Pancreas (tissue), 10 donors: ENCODE measurements around the gene TRAF3. TPM values are rescaled to one million over a fixed set of nuclear protein-coding genes. Genes with fewer than 3 reads are reported as not detected.

ENCODE experiments used
- ATAC-seq, 4 donors: fragments of 200-7000 bp; cut with Tn5 transposase; one replicate each; pipeline versions ENCODE4 v1.8.0 to v1.9.1; 2020; ENCODE audit warnings: mild to moderate bottlenecking in 4 of 4, moderate library complexity in 4 of 4
- DNase-seq, 6 donors: peaks; one replicate each; pipeline ENCODE4 v3.0.0-alpha.2; 2020
- FAIRE-seq: peaks from 2 replicates; lab custom pipeline; 2012; peaks lifted over from hg19 to GRCh38; lab: Jason Lieb, UNC
- H3K27ac ChIP-seq, 4 donors: fragments of 200-600 bp; sonication (generic); 1 replicate in 3 of 4; 2 replicates in 1 of 4; pipeline versions ENCODE4 v1.5.0 to v1.8.0; 2020
- H3K27me3 ChIP-seq, 4 donors: fragments of 200-600 bp; one replicate each; pipeline ENCODE4 v1.8.0; 2021
- H3K36me3 ChIP-seq, 3 donors: fragments of 200-600 bp; sonication (generic) in 1 of 3; one replicate each; pipeline versions ENCODE4 v1.5.0 to v1.8.0; 2020 to 2021
- H3K4me1 ChIP-seq, 3 donors: fragments of 200-600 bp; one replicate each; pipeline ENCODE4 v1.8.0; 2021
- H3K4me3 ChIP-seq, 4 donors: fragments of 200-600 bp; sonication (generic) in 2 of 4; one replicate each; pipeline versions ENCODE4 v1.5.0 to v1.8.0; 2020 to 2021
- H3K9me3 ChIP-seq, 4 donors: fragments of 200-600 bp; one replicate each; pipeline ENCODE4 v1.8.0; 2021
- WGBS, 2 donors: extraction: QIAGEN DNeasy Blood & Tissue Kit; methylation state at CpG; one replicate each; pipeline ENCODE4 v1.1.7; 2013; 5-methylcytosine and 5-hydroxymethylcytosine counted together
- intact Hi-C, 3 donors: fragments of 100-400 bp; cut with DNase I; formaldehyde crosslinking; loops; one replicate each; pipeline versions ENCODE4 v1.11.1 to v1.14.2; 2022
- polyA plus RNA-seq, 2 donors: library from polyadenylated mRNA; stranded (reverse); fragments of 200-250 nt; gene quantifications; one replicate each; pipeline ENCODE4 v1.2.3, GENCODE V29; 2013
- total RNA-seq, 6 donors: library from RNA; stranded (reverse); fragmentation: NEBNext Ultra II Directional in 4 of 6; extraction: Animal tissue kit (Norgen Biotek cat#: 25700) in 4 of 6; gene quantifications; one replicate each; pipeline versions ENCODE4 v1.2.1 to v1.2.4, GENCODE V29; 2021 to 2023
- TF ChIP-seq, protein P1 (sequence below), 4 donors: fragments of 200-600 bp; sonication (generic) in 3 of 4; IDR thresholded peaks; one replicate each; pipeline versions ENCODE4 v1.5.0 to v1.8.0; 2021; ENCODE audit warnings: antibody characterized with exemption in 4 of 4
- donor health status: healthy with polysubstance abuse.
- donor health status: DM: no; HTN: no; CAD: no; lungs with moderate emphysema.
- donor health status: DM: no; HTN: no; CAD: no.
- donor health status: control.
- donor health status: control.
- donor health status: Bipolar disorder and iron deficiency.
- donor health status: DM: yes; HTN: yes; CAD: no.
- donor health status: DM: no; HTN: no; CAD: no.
- donor health status: DM: no; HTN: no; CAD: no.
- donor health status: DM: yes; HTN: yes; CAD: no.

The TRAF3 gene
- total and polyA plus RNA-seq, 8 donors, result 3.6 to 14.7 (median 6.1) TPM

DNA sequence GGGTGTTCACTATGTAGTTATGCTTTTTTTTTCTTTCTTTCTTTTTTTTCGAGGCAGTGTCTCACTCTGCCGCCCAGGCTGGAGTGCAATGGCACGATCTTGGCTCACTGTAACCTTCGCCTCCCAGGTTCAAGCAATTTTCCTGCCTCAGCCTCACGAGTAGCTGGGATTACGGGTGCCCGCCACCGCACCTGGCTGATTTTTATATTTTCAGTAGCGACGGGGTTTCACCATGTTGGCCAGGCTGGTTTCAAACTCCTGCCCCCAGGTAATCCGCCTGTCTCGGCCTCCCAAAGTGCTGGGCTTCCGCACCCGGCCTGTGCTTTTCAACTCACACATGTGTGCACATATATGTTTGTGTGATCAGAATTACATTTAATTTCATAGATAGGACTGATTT lies 106.3 kb downstream of the TRAF3 start:
- Histone ChIP-seq H3K4me1 (no peaks in the 10 kb centered on the region), H3K36me3 (no peaks in the 10 kb centered on the region), H3K4me3 (no peak overlapping the region), H3K27me3 (no peaks in the 10 kb centered on the region), H3K9me3 (no peaks in the 10 kb centered on the region), H3K27ac (no peak overlapping the region)
- DNase-seq (no peak), ATAC-seq (no peak), FAIRE-seq (no peak)
- TF ChIP-seq, protein P1, sequence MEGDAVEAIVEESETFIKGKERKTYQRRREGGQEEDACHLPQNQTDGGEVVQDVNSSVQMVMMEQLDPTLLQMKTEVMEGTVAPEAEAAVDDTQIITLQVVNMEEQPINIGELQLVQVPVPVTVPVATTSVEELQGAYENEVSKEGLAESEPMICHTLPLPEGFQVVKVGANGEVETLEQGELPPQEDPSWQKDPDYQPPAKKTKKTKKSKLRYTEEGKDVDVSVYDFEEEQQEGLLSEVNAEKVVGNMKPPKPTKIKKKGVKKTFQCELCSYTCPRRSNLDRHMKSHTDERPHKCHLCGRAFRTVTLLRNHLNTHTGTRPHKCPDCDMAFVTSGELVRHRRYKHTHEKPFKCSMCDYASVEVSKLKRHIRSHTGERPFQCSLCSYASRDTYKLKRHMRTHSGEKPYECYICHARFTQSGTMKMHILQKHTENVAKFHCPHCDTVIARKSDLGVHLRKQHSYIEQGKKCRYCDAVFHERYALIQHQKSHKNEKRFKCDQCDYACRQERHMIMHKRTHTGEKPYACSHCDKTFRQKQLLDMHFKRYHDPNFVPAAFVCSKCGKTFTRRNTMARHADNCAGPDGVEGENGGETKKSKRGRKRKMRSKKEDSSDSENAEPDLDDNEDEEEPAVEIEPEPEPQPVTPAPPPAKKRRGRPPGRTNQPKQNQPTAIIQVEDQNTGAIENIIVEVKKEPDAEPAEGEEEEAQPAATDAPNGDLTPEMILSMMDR (IDR thresholded peaks at IDR 0.05), result no peak
- intact Hi-C loops, result no loop called here
- WGBS, 2 donors, result 93 to 96% methylated on average over 14 of the region's 14 CpGs

DNA sequence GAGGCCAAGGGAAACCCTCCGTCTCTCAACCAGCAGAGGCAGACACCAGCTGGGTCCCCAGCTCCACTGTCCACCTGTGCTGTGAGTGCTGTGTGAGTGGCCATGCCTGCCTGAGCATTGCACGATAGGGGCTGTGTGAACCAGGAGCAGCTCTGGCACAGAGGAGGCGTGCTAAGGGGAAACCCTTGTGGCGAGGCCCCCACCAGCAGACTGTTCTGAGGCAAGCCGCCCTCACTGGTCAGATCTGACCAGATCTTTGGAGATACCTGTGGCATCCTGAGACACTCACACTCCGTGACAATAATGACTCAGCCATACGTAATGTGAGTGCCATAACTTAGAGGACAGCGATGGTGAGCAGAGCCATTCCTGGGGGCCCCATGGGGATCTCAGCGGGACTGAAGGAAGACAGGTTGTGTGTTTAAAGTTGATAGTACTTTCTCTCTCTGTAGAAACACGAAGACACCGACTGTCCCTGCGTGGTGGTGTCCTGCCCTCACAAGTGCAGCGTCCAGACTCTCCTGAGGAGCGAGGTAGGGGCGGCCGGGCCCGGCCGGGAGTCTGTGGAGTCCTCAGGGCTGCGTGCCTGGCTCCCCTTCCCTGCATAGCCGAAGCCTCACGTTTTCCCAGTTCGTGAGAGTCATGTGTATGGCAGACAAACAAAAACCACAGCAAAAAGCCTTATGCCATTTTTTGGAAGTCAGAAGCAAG lies 108.6 kb downstream of the TRAF3 start:
- no peak for ATAC-seq
- H3K27me3 ChIP-seq, result no peaks in the 10 kb centered on the region
- DNase-seq, result no peak
- intact Hi-C loops, result no loop called here
- no peaks in the 10 kb centered on the region for H3K9me3 ChIP-seq
- FAIRE-seq, result no peak
- no peaks in the 10 kb centered on the region for H3K4me1 ChIP-seq
- TF ChIP-seq, protein P1 (IDR thresholded peaks at IDR 0.05), result no peak
- H3K27ac ChIP-seq, result no peak overlapping the region
- no peaks in the 10 kb centered on the region for H3K36me3 ChIP-seq
- 94 to 97% methylated on average over 22 of the region's 22 CpGs for WGBS, 2 donors
- H3K4me3 ChIP-seq, result no peak overlapping the region

DNA sequence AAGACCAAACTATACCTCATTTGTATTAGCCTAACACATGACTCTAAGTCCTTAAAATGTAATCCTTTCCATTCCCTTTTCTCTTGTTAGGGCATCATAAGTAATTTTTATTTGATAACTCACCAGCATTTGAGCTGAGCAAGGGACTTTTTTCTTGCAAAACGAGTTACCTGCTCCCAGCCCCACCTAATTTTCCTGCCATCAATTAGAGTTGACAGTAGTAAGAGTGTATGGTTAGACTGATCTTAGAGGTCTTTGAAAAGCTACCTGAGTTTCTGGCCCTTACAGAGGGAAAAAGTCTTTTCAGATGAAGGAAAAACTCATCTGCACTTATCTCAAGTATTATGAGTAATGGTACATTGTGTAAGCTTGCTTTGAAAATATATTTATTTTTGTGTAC lies 111.5 kb downstream of the TRAF3 start:
- ATAC-seq, result no peak
- Histone ChIP-seq H3K4me3 (no peak overlapping the region), H3K9me3 (no peaks in the 10 kb centered on the region), H3K36me3 (no peaks in the 10 kb centered on the region), H3K27me3 (no peaks in the 10 kb centered on the region), H3K4me1 (no peaks in the 10 kb centered on the region), H3K27ac (no peak overlapping the region)
- WGBS, 2 donors, result 38 to 47% methylated on average over 1 of the region's 1 CpG
- intact Hi-C loops, result no loop called here
- TF ChIP-seq, protein P1 (IDR thresholded peaks at IDR 0.05), result no peak
- no peak for DNase-seq
- FAIRE-seq, result no peak

DNA sequence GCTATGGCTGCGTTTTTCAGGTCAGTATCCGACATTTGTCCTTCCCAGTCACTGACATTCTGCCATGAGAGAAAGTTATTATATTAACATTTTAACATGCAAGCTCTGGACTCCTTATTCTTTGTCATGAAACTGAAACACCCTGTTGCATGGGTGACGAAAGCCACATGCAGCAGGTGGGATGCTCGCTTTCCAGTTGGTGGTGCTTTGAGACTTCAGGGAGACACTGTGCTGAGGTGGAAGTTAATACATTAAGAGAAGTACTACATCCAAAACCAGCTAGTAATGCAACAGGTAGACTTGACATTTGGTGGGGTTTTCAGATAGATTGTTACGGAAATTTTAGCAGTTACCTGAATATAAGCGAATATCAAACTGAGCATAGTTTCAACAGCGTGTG lies 112.4 kb downstream of the TRAF3 start:
- H3K27me3 ChIP-seq, result no peaks in the 10 kb centered on the region
- FAIRE-seq, result no peak
- H3K4me1 ChIP-seq, result no peaks in the 10 kb centered on the region
- no peak overlapping the region for H3K27ac ChIP-seq
- H3K9me3 ChIP-seq, result no peaks in the 10 kb centered on the region
- no peaks in the 10 kb centered on the region for H3K36me3 ChIP-seq
- H3K4me3 ChIP-seq, result no peak overlapping the region
- TF ChIP-seq, protein P1 (IDR thresholded peaks at IDR 0.05), result no peak
- DNase-seq, result no peak
- 96 to 99% methylated on average over 7 of the region's 7 CpGs for WGBS, 2 donors
- intact Hi-C loops, result no loop called here
- ATAC-seq, result no peak

DNA sequence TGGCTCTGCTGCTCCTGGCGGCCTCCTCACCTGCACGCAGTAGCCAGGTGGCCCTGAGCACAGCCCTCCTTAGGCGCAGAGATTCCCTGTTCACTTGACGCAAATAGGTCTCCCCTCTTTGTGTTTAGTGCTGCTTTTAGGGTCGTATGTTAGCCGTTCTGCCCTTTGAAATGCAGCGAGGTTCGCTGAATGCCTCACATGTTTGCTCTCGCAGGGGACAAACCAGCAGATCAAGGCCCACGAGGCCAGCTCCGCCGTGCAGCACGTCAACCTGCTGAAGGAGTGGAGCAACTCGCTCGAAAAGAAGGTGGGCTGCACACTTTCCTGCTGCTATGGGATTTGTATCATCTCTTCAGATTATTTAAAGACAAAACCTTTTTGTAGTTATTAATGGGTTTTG lies 113.9 kb downstream of the TRAF3 start:
- Histone ChIP-seq H3K9me3 (no peaks in the 10 kb centered on the region), H3K27me3 (no peaks in the 10 kb centered on the region), H3K4me1 (no peaks in the 10 kb centered on the region), H3K36me3 (no peaks in the 10 kb centered on the region), H3K4me3 (no peak overlapping the region), H3K27ac (no peak overlapping the region)
- 88 to 89% methylated on average over 15 of the region's 15 CpGs for WGBS, 2 donors
- ATAC-seq, result no peak
- intact Hi-C loops, result no loop called here
- TF ChIP-seq, protein P1 (IDR thresholded peaks at IDR 0.05), result no peak
- DNase-seq, result no peak
- no peak for FAIRE-seq
